Measurements from ENCODE around the gene PLXDC1.

Gene PLXDC1

GRCh38 chr17:39151150-39151942, at the start of gene PLXDC1:
PLXDC1 (minus strand) TSS chr17:39151637; CDS start chr17:39151437, 200 bp downstream.
- DNase-seq: no peak

GRCh38 chr17:39200957-39201510, 49.6 kb upstream of the PLXDC1 start:
- no peak for DNase-seq

GRCh38 chr17:39200070-39200879, 48.8 kb upstream of the PLXDC1 start, which contains the start of gene RPL19:
RPL19 (plus strand) TSS chr17:39200283; CDS start chr17:39200345, 62 bp downstream.
- DNase-seq: peak; percentile 79

GRCh38 chr17:39199820-39200069, 48.3 kb upstream of the PLXDC1 start:
- DNase-seq: peak; percentile 91

- no peak for DNase-seq
Observed at GRCh38 chr17:39198186-39198566, 46.7 kb upstream of the PLXDC1 start.

GRCh38 chr17:39197380-39198185, 46.1 kb upstream of the PLXDC1 start, which contains the start of gene CACNB1:
CACNB1 (minus strand) TSS chr17:39197669; CDS start chr17:39197495, 174 bp downstream.
- peak; percentile 67 for DNase-seq

- no peak for DNase-seq
Observed at GRCh38 chr17:39196808-39197291, 45.4 kb upstream of the PLXDC1 start.

- DNase-seq: no peak
Observed at GRCh38 chr17:39196241-39196807, 44.9 kb upstream of the PLXDC1 start.

GRCh38 chr17:39195568-39196160, 44.2 kb upstream of the PLXDC1 start:
- no peak for DNase-seq

GRCh38 chr17:39194985-39195524, 43.6 kb upstream of the PLXDC1 start:
- DNase-seq: no peak

- no peak for DNase-seq
Observed at GRCh38 chr17:39194089-39194984, 42.9 kb upstream of the PLXDC1 start.

GRCh38 chr17:39193346-39193745, 41.9 kb upstream of the PLXDC1 start:
- DNase-seq: no peak

GRCh38 chr17:39192901-39193300, 41.5 kb upstream of the PLXDC1 start:
- no peak for DNase-seq

- no peak for DNase-seq
Observed at GRCh38 chr17:39191750-39192510, 40.5 kb upstream of the PLXDC1 start.

- no peak for DNase-seq
Observed at GRCh38 chr17:39187152-39187830, 35.9 kb upstream of the PLXDC1 start.

- DNase-seq: no peak
Observed at GRCh38 chr17:39186481-39187002, 35.1 kb upstream of the PLXDC1 start.

- no peak for DNase-seq
Observed at GRCh38 chr17:39183720-39184119, 32.3 kb upstream of the PLXDC1 start.

GRCh38 chr17:39183045-39183444, 31.6 kb upstream of the PLXDC1 start:
- no peak for DNase-seq

- DNase-seq: no peak
Observed at GRCh38 chr17:39181303-39181702, 29.9 kb upstream of the PLXDC1 start.

Measured in stimulated activated CD4-positive, alpha-beta T cell treated with anti-CD3 and anti-CD28 coated beads, Interleukin-1b, Interleukin-23, amount 100 ng/mL, for 48 hours (primary cell).